SK-N-SH treated with all-trans-retinoic acid at 6 μM for 48 hours (cell line): ENCODE data around the gene RPL12.

Source experiments
- ATAC-seq: fragments of 200-7000 bp; cut with Tn5 transposase; 3 replicates; pipeline ENCODE4 v1.9.1; 2020; ENCODE audit warnings: mild to moderate bottlenecking, moderate library complexity
- ARNTL ChIP-seq: fragments of 450-650 bp; formaldehyde crosslinking; IDR thresholded peaks from 2 replicates; pipeline ENCODE4 v1.5.0; 2020; ENCODE audit warnings: low read depth, mild to moderate bottlenecking, moderate library complexity, borderline replicate concordance
- BACH2 ChIP-seq: fragments of 250-450 bp; sonication (Bioruptor Pico); IDR thresholded peaks from 2 replicates; pipeline ENCODE4 v1.9.0; 2021; ENCODE audit warnings: mild to moderate bottlenecking, borderline replicate concordance
- CREB5 ChIP-seq: fragments of 250-450 bp; sonication (Bioruptor Pico); IDR thresholded peaks from 2 replicates; pipeline ENCODE4 v1.5.1; 2020; ENCODE audit warnings: low read depth, mild to moderate bottlenecking, moderate library complexity
- CSDC2 ChIP-seq: fragments of 250-450 bp; sonication (Bioruptor Pico); IDR thresholded peaks from 2 replicates; pipeline ENCODE4 v1.5.0; 2020; ENCODE audit warnings: mild to moderate bottlenecking, moderate library complexity
- CSRNP3 ChIP-seq: fragments of 250-450 bp; sonication (Bioruptor Pico); IDR thresholded peaks from 2 replicates; pipeline ENCODE4 v1.5.1; 2021; ENCODE audit warnings: mild to moderate bottlenecking, moderate library complexity
- ESRRG ChIP-seq: fragments of 250-450 bp; sonication (Bioruptor Pico); IDR thresholded peaks from 2 replicates; pipeline ENCODE4 v1.6.1; 2021; ENCODE audit warnings: mild to moderate bottlenecking
- GLIS3 ChIP-seq: fragments of 250-450 bp; sonication (Bioruptor Pico); IDR thresholded peaks from 2 replicates; pipeline ENCODE4 v1.5.0; 2020; ENCODE audit warnings: mild to moderate bottlenecking, moderate library complexity
- ISL1 ChIP-seq: fragments of 250-450 bp; sonication (Bioruptor Pico); IDR thresholded peaks from 2 replicates; pipeline ENCODE4 v2.1.2; 2022; ENCODE audit warnings: mild to moderate bottlenecking, moderate library complexity
- OSR1 ChIP-seq: fragments of 250-450 bp; sonication (Bioruptor Pico); IDR thresholded peaks from 2 replicates; pipeline ENCODE4 v1.8.0; 2022; ENCODE audit warnings: moderate library complexity, mild to moderate bottlenecking, inconsistent platforms
- PATZ1 ChIP-seq: fragments of 250-450 bp; sonication (Bioruptor Pico); IDR thresholded peaks from 2 replicates; pipeline ENCODE4 v1.8.0; 2020; ENCODE audit warnings: mild to moderate bottlenecking, moderate library complexity, borderline replicate concordance
- POU6F1 ChIP-seq: fragments of 250-450 bp; sonication (Bioruptor Pico); IDR thresholded peaks from 2 replicates; pipeline ENCODE4 v1.8.0; 2021; ENCODE audit warnings: low read depth, mild to moderate bottlenecking, moderate library complexity, borderline replicate concordance
- PPARA ChIP-seq: fragments of 250-450 bp; sonication (Bioruptor Pico); IDR thresholded peaks from 2 replicates; pipeline ENCODE4 v1.5.0; 2020; ENCODE audit warnings: mild to moderate bottlenecking, borderline replicate concordance
- RARB ChIP-seq: fragments of 250-450 bp; sonication (Bioruptor Pico); IDR thresholded peaks from 2 replicates; pipeline ENCODE4 v1.8.0; 2021; ENCODE audit warnings: mild to moderate bottlenecking, moderate library complexity
- SNAI2 ChIP-seq: fragments of 250-450 bp; sonication (Bioruptor Pico); IDR thresholded peaks from 2 replicates; pipeline ENCODE4 v1.5.0; 2020; ENCODE audit warnings: mild to moderate bottlenecking, moderate library complexity
- TCF4 ChIP-seq: fragments of 250-450 bp; sonication (Bioruptor Pico); IDR thresholded peaks from 2 replicates; pipeline ENCODE4 v1.8.0; 2021; ENCODE audit warnings: mild to moderate bottlenecking, moderate library complexity, borderline replicate concordance
- TOX ChIP-seq: fragments of 250-450 bp; sonication (Bioruptor Pico); IDR thresholded peaks from 2 replicates; pipeline ENCODE4 v1.8.0; 2021; ENCODE audit warnings: mild to moderate bottlenecking, moderate library complexity, borderline replicate concordance
- TSHZ2 ChIP-seq: fragments of 250-450 bp; sonication (Bioruptor Pico); IDR thresholded peaks from 2 replicates; pipeline ENCODE4 v1.5.0; 2020; ENCODE audit warnings: mild to moderate bottlenecking, moderate library complexity
- ZC3H10 ChIP-seq: fragments of 250-450 bp; sonication (Bioruptor Pico); IDR thresholded peaks from 2 replicates; pipeline ENCODE4 v1.5.1; 2021; ENCODE audit warnings: mild to moderate bottlenecking, moderate library complexity
- ZFP3 ChIP-seq: fragments of 250-450 bp; sonication (Bioruptor Pico); IDR thresholded peaks from 2 replicates; pipeline ENCODE4 v1.5.0; 2020; ENCODE audit warnings: mild to moderate bottlenecking, moderate library complexity
- ZFP30 ChIP-seq: fragments of 450-650 bp; formaldehyde crosslinking; IDR thresholded peaks from 2 replicates; pipeline ENCODE4 v1.5.0; 2022; ENCODE audit warnings: mild to moderate bottlenecking, moderate library complexity
- ZNF565 ChIP-seq: fragments of 450-650 bp; formaldehyde crosslinking; conservative IDR thresholded peaks from 2 replicates; pipeline ENCODE4 v1.5.0; 2020; ENCODE audit warnings: low read depth, mild to moderate bottlenecking, moderate library complexity
- ZNF70 ChIP-seq: fragments of 450-650 bp; formaldehyde crosslinking; IDR thresholded peaks from 2 replicates; pipeline ENCODE4 v1.5.0; 2020; ENCODE audit warnings: mild to moderate bottlenecking, moderate library complexity
- ZNF8 ChIP-seq: fragments of 450-650 bp; formaldehyde crosslinking; IDR thresholded peaks from 2 replicates; pipeline ENCODE4 v1.5.0; 2020; ENCODE audit warnings: mild to moderate bottlenecking, moderate library complexity

The RPL12 gene

GRCh38 chr9:127485995-127486394 is 34.8 kb upstream of the RPL12 start:
- no peak for ATAC-seq
- TF ChIP-seq PPARA: no peak
- TF ChIP-seq ZFP30 (CRISPR knock-in tag): no peak
- no peak for TF ChIP-seq TCF4 (CRISPR knock-in tag)
- no peak for TF ChIP-seq ZNF8
- TF ChIP-seq ZNF70 (CRISPR knock-in tag): no peak
- no peak for TF ChIP-seq CSRNP3 (CRISPR knock-in tag)
- no peak for TF ChIP-seq ZNF565 (CRISPR knock-in tag)
- no peak for TF ChIP-seq ZC3H10 (CRISPR knock-in tag)
- no peak for TF ChIP-seq ESRRG (CRISPR knock-in tag)
- TF ChIP-seq PATZ1 (CRISPR knock-in tag): no peak
- TF ChIP-seq RARB: no peak
- TF ChIP-seq GLIS3 (CRISPR knock-in tag): no peak
- TF ChIP-seq CSDC2 (CRISPR knock-in tag): no peak
- TF ChIP-seq SNAI2: no peak
- no peak for TF ChIP-seq ZFP3
- TF ChIP-seq TSHZ2 (CRISPR knock-in tag): no peak
- no peak for TF ChIP-seq POU6F1 (CRISPR knock-in tag)
- no peak for TF ChIP-seq TOX (CRISPR knock-in tag)
- TF ChIP-seq ISL1 (CRISPR knock-in tag): no peak
- no peak for TF ChIP-seq CREB5 (CRISPR knock-in tag)

GRCh38 chr9:127482662-127483061 is 31.5 kb upstream of the RPL12 start:
- ATAC-seq: no peak
- TF ChIP-seq ZFP30 (CRISPR knock-in tag) (no peak), CSRNP3 (CRISPR knock-in tag) (no peak), ZNF70 (CRISPR knock-in tag) (no peak), BACH2 (CRISPR knock-in tag) (no peak), ZNF8 (no peak), SNAI2 (no peak), ARNTL (CRISPR knock-in tag) (no peak), ESRRG (CRISPR knock-in tag) (no peak), CREB5 (CRISPR knock-in tag) (no peak), TOX (CRISPR knock-in tag) (no peak), POU6F1 (CRISPR knock-in tag) (no peak), OSR1 (CRISPR knock-in tag) (no peak), ZC3H10 (CRISPR knock-in tag) (no peak), GLIS3 (CRISPR knock-in tag) (no peak), TSHZ2 (CRISPR knock-in tag) (no peak), RARB (no peak)
